HL-60 (cell line): Measurements from ENCODE around the gene RTN4RL1.

Experiments
- GABPA ChIP-seq: IDR thresholded peaks from 2 replicates; pipeline ENCODE4 v1.6.1; 2012; ENCODE audit warnings: low read depth
- POLR2AphosphoS5 ChIP-seq: IDR thresholded peaks from 2 replicates; pipeline ENCODE4 v1.6.1; 2012; ENCODE audit warnings: low read depth
- SPI1 ChIP-seq: IDR thresholded peaks from 2 replicates; pipeline ENCODE4 v1.6.1; 2012; ENCODE audit warnings: low read depth, mild to moderate bottlenecking, borderline replicate concordance
- TF ChIP-seq, protein P1 (sequence below): IDR thresholded peaks from one replicate; pipeline ENCODE4 v1.5.1; 2011; ENCODE audit warnings: low read length, control low read depth, inconsistent platforms; ENCODE audit not compliant: insufficient read depth
- TF ChIP-seq, protein P2 (sequence below): IDR thresholded peaks from 2 replicates; pipeline ENCODE4 v1.6.1; 2012; ENCODE audit warnings: low read depth; ENCODE audit not compliant: insufficient replicate concordance

DNA sequence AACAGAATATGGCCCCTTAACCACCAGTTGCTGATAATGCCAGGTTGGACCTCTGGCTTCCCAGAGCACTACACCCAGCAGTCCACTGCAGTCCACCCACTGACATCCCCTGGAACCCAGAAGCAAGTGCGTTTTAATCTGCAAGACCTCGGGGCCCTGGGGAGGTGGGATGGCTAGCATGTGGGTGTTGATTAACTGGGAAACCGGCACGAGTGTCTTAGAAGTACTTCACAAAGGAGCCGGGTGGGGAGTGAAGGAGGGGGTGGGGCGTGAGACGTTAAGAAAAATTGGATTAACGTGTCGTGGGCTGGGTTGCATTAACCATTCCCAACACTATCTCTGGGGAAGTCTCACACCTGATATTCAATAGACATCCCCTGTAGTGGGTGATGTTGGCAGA, 23.7 kb upstream of the RTN4RL1 start:
- TF ChIP-seq, protein P1, sequence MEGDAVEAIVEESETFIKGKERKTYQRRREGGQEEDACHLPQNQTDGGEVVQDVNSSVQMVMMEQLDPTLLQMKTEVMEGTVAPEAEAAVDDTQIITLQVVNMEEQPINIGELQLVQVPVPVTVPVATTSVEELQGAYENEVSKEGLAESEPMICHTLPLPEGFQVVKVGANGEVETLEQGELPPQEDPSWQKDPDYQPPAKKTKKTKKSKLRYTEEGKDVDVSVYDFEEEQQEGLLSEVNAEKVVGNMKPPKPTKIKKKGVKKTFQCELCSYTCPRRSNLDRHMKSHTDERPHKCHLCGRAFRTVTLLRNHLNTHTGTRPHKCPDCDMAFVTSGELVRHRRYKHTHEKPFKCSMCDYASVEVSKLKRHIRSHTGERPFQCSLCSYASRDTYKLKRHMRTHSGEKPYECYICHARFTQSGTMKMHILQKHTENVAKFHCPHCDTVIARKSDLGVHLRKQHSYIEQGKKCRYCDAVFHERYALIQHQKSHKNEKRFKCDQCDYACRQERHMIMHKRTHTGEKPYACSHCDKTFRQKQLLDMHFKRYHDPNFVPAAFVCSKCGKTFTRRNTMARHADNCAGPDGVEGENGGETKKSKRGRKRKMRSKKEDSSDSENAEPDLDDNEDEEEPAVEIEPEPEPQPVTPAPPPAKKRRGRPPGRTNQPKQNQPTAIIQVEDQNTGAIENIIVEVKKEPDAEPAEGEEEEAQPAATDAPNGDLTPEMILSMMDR = no peak
- TF ChIP-seq, protein P2, sequence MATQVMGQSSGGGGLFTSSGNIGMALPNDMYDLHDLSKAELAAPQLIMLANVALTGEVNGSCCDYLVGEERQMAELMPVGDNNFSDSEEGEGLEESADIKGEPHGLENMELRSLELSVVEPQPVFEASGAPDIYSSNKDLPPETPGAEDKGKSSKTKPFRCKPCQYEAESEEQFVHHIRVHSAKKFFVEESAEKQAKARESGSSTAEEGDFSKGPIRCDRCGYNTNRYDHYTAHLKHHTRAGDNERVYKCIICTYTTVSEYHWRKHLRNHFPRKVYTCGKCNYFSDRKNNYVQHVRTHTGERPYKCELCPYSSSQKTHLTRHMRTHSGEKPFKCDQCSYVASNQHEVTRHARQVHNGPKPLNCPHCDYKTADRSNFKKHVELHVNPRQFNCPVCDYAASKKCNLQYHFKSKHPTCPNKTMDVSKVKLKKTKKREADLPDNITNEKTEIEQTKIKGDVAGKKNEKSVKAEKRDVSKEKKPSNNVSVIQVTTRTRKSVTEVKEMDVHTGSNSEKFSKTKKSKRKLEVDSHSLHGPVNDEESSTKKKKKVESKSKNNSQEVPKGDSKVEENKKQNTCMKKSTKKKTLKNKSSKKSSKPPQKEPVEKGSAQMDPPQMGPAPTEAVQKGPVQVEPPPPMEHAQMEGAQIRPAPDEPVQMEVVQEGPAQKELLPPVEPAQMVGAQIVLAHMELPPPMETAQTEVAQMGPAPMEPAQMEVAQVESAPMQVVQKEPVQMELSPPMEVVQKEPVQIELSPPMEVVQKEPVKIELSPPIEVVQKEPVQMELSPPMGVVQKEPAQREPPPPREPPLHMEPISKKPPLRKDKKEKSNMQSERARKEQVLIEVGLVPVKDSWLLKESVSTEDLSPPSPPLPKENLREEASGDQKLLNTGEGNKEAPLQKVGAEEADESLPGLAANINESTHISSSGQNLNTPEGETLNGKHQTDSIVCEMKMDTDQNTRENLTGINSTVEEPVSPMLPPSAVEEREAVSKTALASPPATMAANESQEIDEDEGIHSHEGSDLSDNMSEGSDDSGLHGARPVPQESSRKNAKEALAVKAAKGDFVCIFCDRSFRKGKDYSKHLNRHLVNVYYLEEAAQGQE = no peak
- TF ChIP-seq POLR2AphosphoS5 (no peak), GABPA (no peak), SPI1 (no peak)
